ENCODE results near the gene XXYLT1.

DNA sequence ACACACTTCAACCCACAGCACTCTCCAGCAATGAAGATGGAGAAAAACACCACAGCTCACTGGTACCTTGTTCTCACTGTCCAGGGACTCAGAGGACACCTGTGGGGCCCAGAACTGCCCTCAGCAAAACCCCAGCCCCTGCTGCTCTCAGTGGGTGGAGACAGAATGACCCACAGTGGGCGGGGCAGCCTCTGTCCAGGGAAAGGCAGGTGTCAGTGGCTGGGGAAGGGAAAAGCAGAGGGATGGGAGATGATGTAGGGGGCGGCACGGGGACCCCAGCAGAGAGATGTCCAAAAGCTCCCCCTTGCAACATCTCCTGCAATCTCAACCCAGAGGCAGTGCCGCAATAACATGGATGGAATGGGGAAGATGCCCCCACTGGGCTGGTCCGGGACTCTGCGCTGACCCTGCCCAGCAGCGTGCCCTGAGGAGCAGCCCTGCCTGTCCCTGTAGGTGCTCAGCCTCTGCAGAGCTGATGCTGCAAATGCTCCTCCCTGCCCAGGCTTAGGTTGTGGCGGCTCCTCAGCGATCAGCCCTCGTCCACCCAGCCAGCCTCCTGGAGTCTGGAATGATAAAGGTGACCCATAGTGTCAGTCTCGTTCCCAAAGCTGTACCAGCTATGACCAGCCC lies 193.9 kb downstream of the XXYLT1 start:
- TF ChIP-seq, protein P1, sequence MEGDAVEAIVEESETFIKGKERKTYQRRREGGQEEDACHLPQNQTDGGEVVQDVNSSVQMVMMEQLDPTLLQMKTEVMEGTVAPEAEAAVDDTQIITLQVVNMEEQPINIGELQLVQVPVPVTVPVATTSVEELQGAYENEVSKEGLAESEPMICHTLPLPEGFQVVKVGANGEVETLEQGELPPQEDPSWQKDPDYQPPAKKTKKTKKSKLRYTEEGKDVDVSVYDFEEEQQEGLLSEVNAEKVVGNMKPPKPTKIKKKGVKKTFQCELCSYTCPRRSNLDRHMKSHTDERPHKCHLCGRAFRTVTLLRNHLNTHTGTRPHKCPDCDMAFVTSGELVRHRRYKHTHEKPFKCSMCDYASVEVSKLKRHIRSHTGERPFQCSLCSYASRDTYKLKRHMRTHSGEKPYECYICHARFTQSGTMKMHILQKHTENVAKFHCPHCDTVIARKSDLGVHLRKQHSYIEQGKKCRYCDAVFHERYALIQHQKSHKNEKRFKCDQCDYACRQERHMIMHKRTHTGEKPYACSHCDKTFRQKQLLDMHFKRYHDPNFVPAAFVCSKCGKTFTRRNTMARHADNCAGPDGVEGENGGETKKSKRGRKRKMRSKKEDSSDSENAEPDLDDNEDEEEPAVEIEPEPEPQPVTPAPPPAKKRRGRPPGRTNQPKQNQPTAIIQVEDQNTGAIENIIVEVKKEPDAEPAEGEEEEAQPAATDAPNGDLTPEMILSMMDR (IDR thresholded peaks at IDR 0.05): no peak
- TF ChIP-seq POLR2A (IDR thresholded peaks at IDR 0.05): no peak
